ENCODE results near the gene KCNK2. TPM values are rescaled to one million over a fixed set of nuclear protein-coding genes. Genes with fewer than 3 reads are reported as not detected.

KCNK2 gene
- total and polyA plus RNA-seq, 10 donors: 0.13 to 0.17 TPM; not detected in 8

DNA sequence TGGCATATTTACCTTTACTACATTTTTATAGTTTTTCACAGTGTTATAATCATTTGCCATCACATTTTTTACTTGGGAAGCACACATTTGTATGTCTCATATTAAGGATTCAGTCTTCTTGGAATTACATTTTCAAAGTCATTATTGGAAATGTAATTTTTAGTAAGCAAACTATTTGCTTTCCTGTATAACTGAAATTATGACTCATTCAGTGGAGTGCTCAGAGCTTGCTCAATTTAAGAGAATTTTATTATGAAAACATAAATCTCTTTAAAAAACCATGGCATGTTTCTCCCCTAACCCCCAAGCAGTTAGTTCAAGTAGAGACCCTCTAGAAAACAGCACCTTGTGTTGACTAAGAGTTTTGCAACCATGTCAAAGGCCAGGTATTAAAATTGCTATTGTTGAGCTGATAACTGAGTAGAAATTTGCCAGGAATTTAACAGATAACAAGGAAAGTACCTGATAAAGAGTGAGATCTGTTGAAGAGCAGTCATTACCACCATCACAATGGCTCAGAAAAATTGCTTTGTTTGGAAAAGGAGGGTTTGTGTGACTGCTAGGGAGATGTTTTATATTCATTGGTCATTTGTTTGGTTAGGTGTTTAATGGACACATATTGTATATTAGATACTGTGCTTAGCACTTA, 105.9 kb downstream of the KCNK2 start:
- intact Hi-C loops (cut with DNase I; ENCODE audit: low total_unique reads): no loop called here
- no peak overlapping the region for H3K27ac ChIP-seq
- H3K4me1 ChIP-seq: no peaks in the 10 kb centered on the region
- no peak for DNase-seq
- H3K36me3 ChIP-seq: no peaks in the 10 kb centered on the region
- peaks cover 0 to under 1% (median 0%) of the 10 kb centered on the region in 8 donors for H3K9me3 ChIP-seq
- TF ChIP-seq POLR2A (IDR thresholded peaks at IDR 0.05): no peak
- TF ChIP-seq POLR2AphosphoS5 (IDR thresholded peaks at IDR 0.05): no peak
- TF ChIP-seq CTCF (IDR thresholded peaks at IDR 0.05 in 8 of 11, conservative IDR thresholded peaks at IDR 0.05 in 3 of 11): no peak
- H3K27me3 ChIP-seq (replicated peaks in 1 of 7): no peaks in the 10 kb centered on the region
- H3K4me3 ChIP-seq: no peak overlapping the region

DNA sequence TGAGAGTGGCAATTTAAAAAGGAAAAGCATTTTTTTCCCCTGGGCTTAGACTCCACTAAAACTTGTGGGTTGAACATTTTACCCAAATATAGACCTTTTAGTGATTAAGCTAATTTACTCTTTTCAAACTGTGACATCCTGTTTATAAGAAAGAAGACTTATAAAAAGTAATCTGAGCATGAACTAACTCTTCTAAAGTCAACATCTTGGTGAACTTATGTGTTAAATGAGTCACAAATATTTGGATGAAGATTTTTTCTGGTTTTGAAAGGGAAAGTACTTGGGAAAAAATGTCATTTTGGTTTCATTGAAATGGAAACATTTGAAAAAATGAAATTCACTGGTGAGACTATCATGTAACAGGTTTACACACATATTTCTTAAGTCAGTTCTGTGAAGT, 109.8 kb downstream of the KCNK2 start:
- intact Hi-C loops (cut with DNase I; ENCODE audit: low total_unique reads): no loop called here
- Histone ChIP-seq H3K27ac (no peak overlapping the region), H3K4me3 (no peak overlapping the region), H3K36me3 (no peaks in the 10 kb centered on the region), H3K27me3 (replicated peaks in 1 of 7) (no peaks in the 10 kb centered on the region), H3K4me1 (no peaks in the 10 kb centered on the region), H3K9me3 (no peaks in the 10 kb centered on the region)
- DNase-seq: no peak
- TF ChIP-seq POLR2A (IDR thresholded peaks at IDR 0.05) (no peak), POLR2AphosphoS5 (IDR thresholded peaks at IDR 0.05) (no peak)

DNA sequence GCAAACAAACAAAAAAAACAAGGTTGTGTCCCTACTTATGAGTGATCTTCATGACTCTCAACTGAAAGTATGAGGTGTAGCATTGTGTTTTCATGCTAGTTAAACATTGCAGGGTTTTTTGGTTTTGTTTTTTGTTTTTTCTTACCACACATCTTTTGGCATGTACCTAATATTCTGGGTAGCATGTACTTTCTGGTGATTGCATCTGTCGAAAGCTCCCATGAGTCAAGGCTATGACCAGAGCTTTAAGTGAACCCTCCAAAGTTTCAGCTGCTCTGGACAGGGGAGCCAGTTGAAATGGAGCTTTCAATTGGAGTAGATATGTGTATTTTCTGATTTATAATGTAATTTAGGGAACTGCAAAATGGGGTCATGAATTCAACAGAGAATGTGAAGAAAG, 115.5 kb downstream of the KCNK2 start:
- H3K4me1 ChIP-seq: no peaks in the 10 kb centered on the region
- no peak for TF ChIP-seq POLR2AphosphoS5 (IDR thresholded peaks at IDR 0.05)
- TF ChIP-seq POLR2A (IDR thresholded peaks at IDR 0.05): no peak
- TF ChIP-seq CTCF (IDR thresholded peaks at IDR 0.05 in 8 of 11, conservative IDR thresholded peaks at IDR 0.05 in 3 of 11): no peak
- H3K4me3 ChIP-seq: no peak overlapping the region
- intact Hi-C loops (cut with DNase I; ENCODE audit: low total_unique reads): no loop called here
- WGBS, 5 donors: 85 to 98% (median 89%) methylated on average over 1 of the region's 1 CpG
- DNase-seq: no peak
- H3K9me3 ChIP-seq: no peaks in the 10 kb centered on the region
- H3K36me3 ChIP-seq: no peaks in the 10 kb centered on the region
- H3K27ac ChIP-seq: no peak overlapping the region
- H3K27me3 ChIP-seq (replicated peaks in 1 of 7): no peaks in the 10 kb centered on the region

DNA sequence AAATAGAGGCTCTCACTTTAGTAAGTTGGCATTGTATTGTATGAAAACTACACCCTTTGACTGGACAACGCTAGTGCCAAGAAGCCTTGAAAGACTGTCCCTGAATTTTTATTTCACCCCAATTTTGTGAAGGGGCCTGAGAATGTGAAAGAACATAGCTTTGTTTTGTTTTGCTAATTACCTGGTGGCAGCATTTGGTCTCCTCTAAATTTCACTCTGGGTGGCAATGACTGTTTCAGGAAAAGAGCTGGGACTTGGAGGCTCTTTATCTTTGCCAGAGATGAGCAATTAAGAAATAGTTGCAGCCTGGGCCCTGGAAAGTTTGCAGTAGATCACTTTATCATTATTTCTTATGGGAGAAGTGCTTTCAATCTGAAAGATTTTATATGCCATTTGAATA, 117.6 kb downstream of the KCNK2 start:
- Histone ChIP-seq H3K4me3 (no peak overlapping the region), H3K27me3 (replicated peaks in 1 of 7) (no peaks in the 10 kb centered on the region), H3K9me3 (no peaks in the 10 kb centered on the region), H3K36me3 (no peaks in the 10 kb centered on the region), H3K27ac (no peak overlapping the region), H3K4me1 (no peaks in the 10 kb centered on the region)
- no peak for DNase-seq
- intact Hi-C loops (cut with DNase I; ENCODE audit: low total_unique reads): no loop called here
- TF ChIP-seq CTCF (IDR thresholded peaks at IDR 0.05 in 8 of 11, conservative IDR thresholded peaks at IDR 0.05 in 3 of 11): no peak
- no peak for TF ChIP-seq POLR2AphosphoS5 (IDR thresholded peaks at IDR 0.05)
- TF ChIP-seq POLR2A (IDR thresholded peaks at IDR 0.05): no peak
- WGBS, 5 donors: 64 to 87% (median 84%) methylated on average over 1 of the region's 1 CpG

DNA sequence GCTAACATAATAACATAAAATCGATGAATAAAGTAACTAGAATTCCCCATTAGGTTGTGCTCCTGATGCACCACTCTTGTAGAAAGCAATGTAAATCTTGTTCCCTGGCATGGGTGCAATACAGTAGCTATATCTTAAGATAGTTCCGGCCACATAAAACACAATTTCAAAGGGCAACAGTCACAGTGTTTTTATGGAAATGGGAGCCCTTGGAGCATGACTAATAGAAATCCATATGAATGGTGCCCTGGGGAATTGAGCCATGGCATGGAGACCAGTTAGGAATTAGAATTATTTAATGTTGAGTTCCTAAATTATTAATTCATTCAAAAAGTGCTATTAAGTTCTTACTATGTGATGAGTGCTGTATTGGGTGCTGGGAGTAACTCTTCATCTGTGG, 118.7 kb downstream of the KCNK2 start:
- intact Hi-C loops (cut with DNase I; ENCODE audit: low total_unique reads): no loop called here
- Histone ChIP-seq H3K27me3 (replicated peaks in 1 of 7) (no peaks in the 10 kb centered on the region), H3K27ac (no peak overlapping the region), H3K4me1 (no peaks in the 10 kb centered on the region), H3K9me3 (no peaks in the 10 kb centered on the region), H3K4me3 (no peak overlapping the region), H3K36me3 (no peaks in the 10 kb centered on the region)
- no peak for TF ChIP-seq CTCF (IDR thresholded peaks at IDR 0.05 in 8 of 11, conservative IDR thresholded peaks at IDR 0.05 in 3 of 11)
- TF ChIP-seq POLR2A (IDR thresholded peaks at IDR 0.05): no peak
- TF ChIP-seq POLR2AphosphoS5 (IDR thresholded peaks at IDR 0.05): no peak
- DNase-seq: no peak
- WGBS, 5 donors: 81 to 87% (median 84%) methylated on average over 2 of the region's 2 CpGs
